HG03175 (cell line): ENCODE data around the gene ROBO1.

Source experiments
- ATAC-seq: cut with Tn5 transposase; IDR thresholded peaks from one replicate; pipeline ENCODE4 v1.9.1; 2021; ENCODE audit warnings: mild to moderate bottlenecking, moderate library complexity; ENCODE audit not compliant: unreplicated experiment

The ROBO1 gene

DNA sequence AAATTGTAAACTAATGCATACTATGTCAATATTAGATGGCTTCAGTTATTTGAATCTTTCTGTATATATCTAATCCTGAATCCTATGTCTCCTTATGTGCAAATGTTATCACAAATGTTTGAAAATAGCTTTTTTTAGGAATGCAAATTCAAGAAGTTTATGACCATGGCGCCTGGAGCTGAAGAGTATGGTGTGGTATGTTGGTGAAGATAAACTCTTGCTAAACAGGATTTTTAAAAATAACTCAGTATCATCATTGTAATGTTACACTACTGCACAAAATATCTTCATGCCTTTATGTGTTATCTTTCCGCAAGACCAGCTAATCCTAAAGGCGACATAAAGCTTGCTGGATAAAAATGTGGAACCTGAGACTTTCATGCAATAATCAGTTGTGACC, 382.6 kb downstream of the ROBO1 start:
- ATAC-seq = no peak

GRCh38 chr3:79383402-79384012, 384.3 kb downstream of the ROBO1 start:
- no peak for ATAC-seq

GRCh38 chr3:79380581-79380980, 387.2 kb downstream of the ROBO1 start:
- ATAC-seq = no peak

DNA sequence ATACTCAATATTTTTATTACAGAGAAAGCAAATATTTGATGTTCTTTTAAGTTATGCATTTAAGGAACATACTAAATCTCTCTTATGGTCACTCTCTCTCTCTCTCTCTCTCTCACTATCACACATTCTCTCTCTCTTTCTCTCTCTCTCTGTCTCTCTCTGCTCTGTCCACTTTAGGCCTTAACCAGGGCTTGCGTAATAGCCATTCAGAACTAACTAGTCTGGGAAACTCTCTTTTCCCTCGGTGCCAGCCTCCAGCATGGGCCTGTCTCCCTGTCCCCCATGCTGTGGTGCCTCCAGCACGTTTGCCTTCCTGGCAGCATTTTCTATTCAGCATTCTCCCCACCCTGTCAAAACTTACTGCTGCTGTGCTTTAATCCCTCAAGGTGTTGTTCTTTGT, 389.7 kb downstream of the ROBO1 start:
- ATAC-seq = no peak

DNA sequence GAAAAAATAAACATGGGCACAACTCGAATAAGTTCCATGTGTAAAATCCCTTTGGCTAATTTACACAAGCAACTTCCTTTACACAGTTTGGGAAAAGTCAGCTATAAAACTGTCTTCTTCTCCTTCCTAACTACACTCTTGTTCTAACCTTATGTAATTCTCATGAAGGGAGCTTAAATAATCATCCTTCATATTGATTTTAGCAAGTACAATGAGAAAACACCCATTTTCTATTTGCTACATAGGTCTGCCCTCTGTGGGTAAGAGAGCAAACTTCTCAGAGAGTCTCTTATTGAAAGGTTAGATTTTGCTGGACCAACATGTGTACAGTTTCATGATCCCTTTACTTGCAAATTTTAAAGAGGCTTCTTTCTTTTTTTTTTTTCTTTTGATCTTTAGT, 398.5 kb downstream of the ROBO1 start:
- no peak for ATAC-seq

DNA sequence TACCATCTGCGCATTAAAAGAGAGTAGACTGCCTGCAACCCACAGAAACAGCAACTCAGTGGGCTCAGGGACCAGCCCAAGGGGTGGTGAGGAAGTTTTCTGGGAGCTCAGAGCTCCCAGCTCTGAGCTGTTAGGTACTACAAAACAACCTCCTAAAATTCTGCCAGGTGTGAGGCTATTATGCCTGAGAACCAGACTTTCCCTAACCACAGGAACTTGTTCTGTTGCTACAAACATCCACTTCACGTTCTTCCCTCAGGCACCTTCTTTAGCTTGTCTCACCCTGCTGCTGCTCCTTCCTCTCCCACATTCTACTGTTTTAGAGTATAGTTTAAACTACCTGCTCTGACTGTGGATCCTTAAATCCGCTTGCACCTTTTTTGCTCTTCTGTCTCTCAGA, 399.4 kb downstream of the ROBO1 start:
- ATAC-seq = no peak

DNA sequence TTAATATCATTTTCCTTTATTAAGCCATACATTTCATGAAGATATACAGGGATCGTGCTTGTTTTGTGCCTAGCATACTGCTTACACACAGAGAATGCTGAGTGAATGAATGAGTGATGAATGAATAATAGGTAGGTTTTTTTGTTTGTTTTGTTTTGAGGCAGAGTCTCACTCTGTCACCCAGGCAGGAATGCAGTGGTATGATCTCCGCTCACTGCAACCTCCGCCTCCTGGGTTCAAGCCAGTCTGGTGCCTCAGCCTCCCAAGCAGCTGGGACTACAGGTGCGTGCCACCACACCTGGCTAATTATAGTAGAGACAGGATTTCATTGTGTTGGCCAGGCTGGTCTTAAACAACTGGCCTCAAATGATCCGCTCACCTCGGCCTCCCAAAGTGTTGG, 400.0 kb downstream of the ROBO1 start:
- ATAC-seq = no peak

DNA sequence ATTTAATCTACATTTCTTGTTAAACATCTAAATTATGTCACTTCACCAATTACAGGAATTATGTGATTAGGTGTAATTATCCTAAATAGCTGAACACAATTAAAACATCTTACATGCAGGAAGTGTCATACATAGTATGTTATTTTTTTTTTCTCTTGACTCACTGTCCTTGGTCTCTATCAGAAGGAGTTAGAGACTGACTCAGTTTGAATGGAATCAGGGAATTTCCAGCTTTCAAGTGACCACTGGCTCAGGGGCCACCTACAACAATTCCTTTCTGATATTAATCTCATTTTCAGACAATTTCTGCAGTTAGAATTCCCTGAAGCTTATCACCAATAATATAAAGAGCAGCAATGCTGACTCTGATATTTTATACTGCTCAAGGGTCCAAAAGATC, 400.7 kb downstream of the ROBO1 start:
- ATAC-seq = no peak

DNA sequence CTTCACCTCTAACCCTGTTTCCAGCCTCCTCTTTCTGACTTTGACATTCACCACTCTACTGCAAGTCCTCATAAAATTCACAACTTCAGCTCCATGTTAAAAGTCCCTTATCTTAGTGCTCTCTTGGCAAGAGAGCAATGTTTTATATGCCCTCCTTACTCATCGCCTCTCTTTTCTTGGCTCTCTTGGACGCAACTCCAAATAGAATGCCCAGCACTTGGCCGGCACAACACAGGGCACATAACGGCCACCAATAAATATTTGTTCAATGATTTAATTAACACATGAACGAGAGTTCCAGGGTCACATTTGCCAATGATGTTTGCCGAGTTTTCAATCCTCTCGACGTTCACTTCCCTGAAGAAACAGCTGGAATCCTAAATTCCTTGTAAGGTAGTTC, 401.4 kb downstream of the ROBO1 start:
- ATAC-seq = no peak

DNA sequence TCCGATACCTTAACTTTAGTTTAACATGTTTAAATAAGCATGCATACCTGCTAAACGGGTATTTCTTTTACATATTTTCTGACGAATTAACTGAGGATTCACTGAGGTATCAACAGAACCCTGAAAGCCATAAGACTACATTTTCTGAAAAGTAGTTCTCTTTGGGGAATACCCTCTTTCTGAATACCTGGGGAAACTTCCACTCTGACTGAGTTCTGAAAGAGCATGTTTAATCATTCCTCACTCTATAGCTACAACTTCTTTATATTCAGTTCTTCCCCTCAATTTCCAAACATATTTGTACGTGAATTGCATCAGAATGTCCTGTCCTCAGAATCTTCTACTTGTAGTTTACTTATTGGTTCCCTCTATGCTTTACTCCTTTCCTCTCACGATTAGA, 403.0 kb downstream of the ROBO1 start:
- ATAC-seq = no peak

GRCh38 chr3:79362571-79363270, 405.1 kb downstream of the ROBO1 start:
- ATAC-seq = no peak

DNA sequence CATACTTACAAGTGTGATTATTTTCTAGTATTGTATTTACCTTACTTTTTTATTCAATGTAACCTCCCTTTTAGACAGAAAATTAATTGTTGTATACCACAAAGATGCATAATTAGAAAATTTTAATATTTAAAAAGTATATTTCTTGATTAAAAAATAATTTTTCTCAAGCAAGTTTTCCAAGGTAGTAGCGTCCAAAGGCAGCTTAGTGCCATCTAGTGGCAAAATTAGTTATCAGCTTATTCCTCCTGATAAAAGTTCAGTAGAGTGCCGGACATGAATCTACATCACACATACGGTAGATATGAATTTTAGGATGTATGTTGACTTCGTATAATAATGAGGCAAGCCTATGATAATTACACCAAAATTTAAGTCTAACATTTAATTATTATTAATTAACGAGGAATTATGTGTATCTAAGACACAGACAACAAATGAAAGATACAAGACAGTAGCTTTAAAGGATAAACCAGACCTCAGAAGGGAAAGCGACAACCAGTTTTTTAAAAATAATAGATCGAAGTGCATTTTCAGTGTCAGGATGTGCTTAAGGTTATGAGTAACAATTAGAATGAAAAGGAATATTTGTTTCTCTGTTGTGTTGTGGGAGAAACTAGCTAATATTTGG, 405.9 kb downstream of the ROBO1 start:
- peak; percentile 69 for ATAC-seq

GRCh38 chr3:79358327-79358726, 409.5 kb downstream of the ROBO1 start:
- no peak for ATAC-seq

GRCh38 chr3:79354179-79354688, 413.6 kb downstream of the ROBO1 start:
- ATAC-seq = no peak

DNA sequence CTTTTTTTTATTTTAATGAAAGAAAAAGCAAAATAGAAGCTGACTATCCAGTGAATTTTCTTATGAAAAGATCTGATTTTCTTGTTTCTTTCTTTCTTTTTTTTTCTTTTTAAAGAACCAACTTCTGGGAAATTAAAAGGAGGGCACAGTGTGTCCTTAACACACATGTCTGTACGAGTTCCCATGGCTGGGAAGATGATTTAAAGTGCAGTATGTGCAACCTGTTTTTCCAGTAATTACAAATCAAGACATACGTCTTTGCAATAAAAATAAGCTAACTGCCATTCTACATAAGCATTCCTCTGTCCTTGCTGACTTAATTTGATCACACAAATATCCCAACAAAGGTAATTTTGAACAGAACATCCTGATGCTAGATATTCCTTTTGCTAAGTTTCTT, 416.1 kb downstream of the ROBO1 start:
- no peak for ATAC-seq

GRCh38 chr3:79344876-79345871, 422.6 kb downstream of the ROBO1 start:
- ATAC-seq = no peak

DNA sequence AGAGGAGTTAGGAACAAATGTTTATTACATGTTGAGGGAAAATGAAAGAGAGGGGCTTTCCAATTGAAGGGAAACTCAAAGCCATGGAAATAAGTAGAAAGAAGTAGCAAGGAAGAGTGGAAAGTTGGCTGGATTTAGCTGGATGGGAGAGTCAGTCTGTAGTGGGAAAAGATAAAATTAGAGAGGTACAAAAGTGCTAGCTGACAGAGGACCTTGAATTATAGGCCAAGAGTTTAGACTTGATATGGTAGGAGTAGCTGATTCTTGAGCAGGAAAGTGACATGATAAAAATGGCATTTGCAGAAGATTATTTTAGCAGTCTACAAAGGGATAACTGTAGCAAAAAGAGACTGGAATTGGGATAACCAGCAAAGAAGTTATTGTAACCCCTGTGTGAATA, 425.8 kb downstream of the ROBO1 start:
- ATAC-seq = no peak

- ATAC-seq = no peak
Measured at GRCh38 chr3:79339846-79340245, 428.0 kb downstream of the ROBO1 start.

GRCh38 chr3:79337798-79338197, 430.0 kb downstream of the ROBO1 start:
- ATAC-seq = no peak

GRCh38 chr3:79329154-79329553, 438.6 kb downstream of the ROBO1 start:
- no peak for ATAC-seq

DNA sequence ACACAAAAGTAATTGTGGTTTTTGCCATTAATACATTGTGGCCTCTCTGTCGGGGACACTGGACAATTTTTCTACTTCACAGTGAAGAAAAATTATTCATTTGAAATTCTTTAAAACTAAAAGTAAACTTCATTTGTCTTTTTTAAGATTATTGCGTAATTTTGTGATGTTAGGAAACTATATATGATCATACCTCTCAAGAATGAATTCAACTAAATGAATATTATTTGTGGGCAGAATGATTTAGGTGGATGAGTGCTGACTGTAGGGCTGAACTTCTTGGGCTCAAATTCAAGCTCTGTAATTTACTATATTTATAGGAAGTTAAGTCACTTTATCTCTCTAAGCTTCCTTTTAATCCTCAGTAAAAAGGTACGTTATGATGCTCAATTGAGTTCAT, 441.2 kb downstream of the ROBO1 start:
- ATAC-seq = no peak
